CD14-positive monocyte (primary cell): Measurements from ENCODE around the gene LRRC42. TPM values are rescaled to one million over a fixed set of nuclear protein-coding genes. Genes with fewer than 3 reads are reported as not detected.

Source experiments
- DNase-seq, 3 donors: peaks; one replicate each; pipeline ENCODE4 v3.0.0-alpha.2; 2011 to 2022
- H2AFZ ChIP-seq: 2 replicates; pipeline ENCODE4 v1.6.0; 2012; ENCODE audit warnings: mild to moderate bottlenecking, low read depth, low read length, inconsistent platforms; ENCODE audit not compliant: insufficient read depth, poor library complexity, severe bottlenecking
- H3K27ac ChIP-seq, 2 donors: 1 replicate in 1 of 2; 2 replicates in 1 of 2; pipeline ENCODE4 v1.5.1; 2012 to 2013; ENCODE audit warnings: low read length in 2 of 2, control low read depth in 1 of 2, inconsistent platforms in 1 of 2, low read depth in 1 of 2, mild to moderate bottlenecking in 1 of 2
- H3K27me3 ChIP-seq, 2 donors: one replicate each; pipeline versions ENCODE4 v1.6.0 to v1.6.1; 2011 to 2013; ENCODE audit warnings: low read length in 2 of 2; ENCODE audit not compliant: control insufficient read depth in 2 of 2, insufficient read depth in 2 of 2
- H3K36me3 ChIP-seq, 2 donors: replicated peaks in 1 of 2; 1 replicate in 1 of 2; 2 replicates in 1 of 2; pipeline versions ENCODE4 v1.5.1 to v1.6.1; 2012 to 2013; ENCODE audit warnings: low read length in 2 of 2, control low read depth in 1 of 2, inconsistent platforms in 1 of 2, mild to moderate bottlenecking in 1 of 2; ENCODE audit not compliant: insufficient read depth in 2 of 2, control insufficient read depth in 1 of 2
- H3K4me1 ChIP-seq, 2 donors: 1 replicate in 1 of 2; 2 replicates in 1 of 2; pipeline versions ENCODE4 v1.5.1 to v1.6.1; 2012 to 2013; ENCODE audit warnings: low read length in 2 of 2, control low read depth in 1 of 2, inconsistent platforms in 1 of 2, mild to moderate bottlenecking in 1 of 2, moderate library complexity in 1 of 2; ENCODE audit not compliant: insufficient read depth in 2 of 2, control insufficient read depth in 1 of 2
- H3K4me2 ChIP-seq: replicated peaks from 2 replicates; pipeline ENCODE3; 2012; ENCODE audit warnings: low read length, moderate library complexity, mild to moderate bottlenecking; ENCODE audit not compliant: poor library complexity, severe bottlenecking; ENCODE audit errors: extremely low read depth
- H3K4me3 ChIP-seq, 3 experiments: fragments of 200-600 bp in 1 of 3; sonication (generic) in 1 of 3; replicated peaks in 1 of 3; 1 replicate in 2 of 3; 2 replicates in 1 of 3; pipeline ENCODE4 v1.5.1; 2011 to 2013; ENCODE audit warnings: low read length in 3 of 3, mild to moderate bottlenecking in 3 of 3, control low read depth in 2 of 3, low read depth in 2 of 3, inconsistent platforms in 1 of 3, moderate library complexity in 1 of 3
- H3K79me2 ChIP-seq: 2 replicates; pipeline ENCODE4 v1.6.0; 2012; ENCODE audit warnings: mild to moderate bottlenecking, control low read depth, inconsistent platforms, low read length, moderate library complexity; ENCODE audit not compliant: insufficient read depth
- H3K9ac ChIP-seq: 2 replicates; pipeline ENCODE4 v1.6.0; 2017; ENCODE audit warnings: low read length, mild to moderate bottlenecking; ENCODE audit not compliant: insufficient read depth, poor library complexity, severe bottlenecking
- H3K9me3 ChIP-seq, 2 donors: replicated peaks in 1 of 2; 1 replicate in 1 of 2; 2 replicates in 1 of 2; pipeline versions ENCODE4 v1.5.1 to v1.6.1; 2012 to 2013; ENCODE audit warnings: low read length in 2 of 2, control low read depth in 1 of 2; ENCODE audit not compliant: control insufficient read depth in 1 of 2, insufficient read depth in 1 of 2
- H4K20me1 ChIP-seq: 2 replicates; pipeline ENCODE4 v1.6.0; 2012; ENCODE audit warnings: mild to moderate bottlenecking, low read length, control low read depth, moderate library complexity; ENCODE audit not compliant: insufficient read depth
- H3K27ac Mint-ChIP-seq, 7 donors: one replicate each; pipeline ENCODE4 v1.8.0; 2020; ENCODE audit warnings: mild to moderate bottlenecking in 7 of 7, mixed read lengths in 7 of 7, moderate library complexity in 6 of 7, inconsistent platforms in 2 of 7
- H3K27me3 Mint-ChIP-seq, 3 donors: one replicate each; pipeline ENCODE4 v1.8.0; 2021 to 2022; ENCODE audit warnings: low read depth in 3 of 3, mild to moderate bottlenecking in 3 of 3, mixed read lengths in 3 of 3, moderate library complexity in 3 of 3, inconsistent platforms in 1 of 3
- H3K36me3 Mint-ChIP-seq, 2 donors: one replicate each; pipeline ENCODE4 v1.8.0; 2020; ENCODE audit warnings: mixed read lengths in 2 of 2, inconsistent platforms in 1 of 2, mild to moderate bottlenecking in 1 of 2
- H3K4me1 Mint-ChIP-seq: one replicate; pipeline ENCODE4 v1.8.0; 2020; ENCODE audit warnings: mild to moderate bottlenecking, mixed read lengths
- H3K4me3 Mint-ChIP-seq, 2 donors: one replicate each; pipeline ENCODE4 v1.8.0; 2020; ENCODE audit warnings: mild to moderate bottlenecking in 2 of 2, mixed read lengths in 2 of 2, moderate library complexity in 1 of 2
- H3K9me3 Mint-ChIP-seq, 7 donors: one replicate each; pipeline ENCODE4 v1.8.0; 2020 to 2022; ENCODE audit warnings: mixed read lengths in 7 of 7, mild to moderate bottlenecking in 6 of 7, moderate library complexity in 6 of 7, inconsistent platforms in 2 of 7
- CTCF ChIP-seq: fragments of 200-600 bp; IDR thresholded peaks from one replicate; pipeline ENCODE4 v1.8.0; 2022; ENCODE audit warnings: antibody characterized with exemption, mild to moderate bottlenecking
- WGBS: methylation state at CpG from one replicate; pipeline ENCODE4 v1.1.5; 2013; ENCODE audit warnings: missing lambda C conversion rate; ENCODE audit not compliant: insufficient coverage; 5-methylcytosine and 5-hydroxymethylcytosine counted together
- intact Hi-C, 2 donors: fragments of 100-400 bp; cut with micrococcal nuclease; formaldehyde crosslinking; loops; one replicate each; pipeline versions ENCODE4 v1.15.0 to v1.15.1; 2023
- polyA minus RNA-seq: library from RNA; depleted of rRNA, polyadenylated mRNA; stranded (reverse); fragments of >200 nt; gene quantifications from 2 replicates; pipeline ENCODE4 v1.2.3, GENCODE V29; 2012
- polyA plus RNA-seq, 3 donors: library from polyadenylated mRNA; depleted of rRNA in 1 of 3; unstranded in 2 of 3; stranded (reverse) in 1 of 3; fragments of 300-500 nt in 2 of 3; fragments of >200 nt in 1 of 3; fragmentation: Illumina TruSeq in 2 of 3; gene quantifications; 1 replicate in 2 of 3; 2 replicates in 1 of 3; pipeline ENCODE4 v1.2.3, GENCODE V29; 2012 to 2021
- total RNA-seq, 12 experiments: library from RNA in 1 of 12; stranded (reverse) in 1 of 12; fragments of 120-200 nt in 1 of 12; gene quantifications; one replicate each; pipeline ENCODE4 v1.2.4 and lab custom pipeline; 2013 to 2026; ENCODE audit warnings: mixed read lengths in 6 of 12, inconsistent platforms in 1 of 12

Gene LRRC42
- 7.5 TPM for total RNA-seq (2013)
- polyA plus RNA-seq = 1 to 10 TPM; 5.6 to 7.3 (median 7.3) TPM
- 3.7 and 5.3 TPM in 2 replicates for polyA minus RNA-seq
- 4.3 to 21.9 (median 6.1) reads per million in 11 experiments for total RNA-seq (lab: John Stamatoyannopoulos, UW)

- peak within 1 kb of the TSS; percentile 87 to 94 (median 92) for H3K27ac Mint-ChIP-seq
- no peaks in the 10 kb centered on the region for H3K27me3 Mint-ChIP-seq
- no peak for TF ChIP-seq CTCF
- peaks cover 22% of the 10 kb centered on the region for H3K4me1 Mint-ChIP-seq
- intact Hi-C loops = loop anchor here (5.0 to 10.0 kb wide), 6 partner anchors 59 to 818 kb away; partner anchors contain the start of genes TCEANC2 (in 2 of the 2), TMEM59 (in 2 of the 2), NDC1 (in 1 of the 2) and PARS2 (in 1 of the 2)
- peak in 1 of 3 donors; percentile 68 for DNase-seq
- Histone ChIP-seq H2AFZ (peak within 1 kb of the TSS; percentile 100), H3K79me2 (peaks cover 35% of the 10 kb centered on the region), H3K4me1 (peaks cover 18 to 22% of the 10 kb centered on the region in 2 donors), H3K9ac (peak within 1 kb of the TSS; percentile 81), H3K36me3 (peaks cover 0 to 2% of the 10 kb centered on the region in 2 donors), H3K9me3 (no peaks in the 10 kb centered on the region), H3K27me3 (no peaks in the 10 kb centered on the region), H3K4me2 (peak within 1 kb of the TSS; percentile 80), H3K4me3 (peak within 1 kb of the TSS; percentile 64 to 96 (median 82)), H3K27ac (peak within 1 kb of the TSS; percentile 51 to 78), H4K20me1 (no peaks in the 10 kb centered on the region)
- 2% methylated on average over 20 of the region's 58 CpGs for WGBS
- H3K36me3 Mint-ChIP-seq = peaks cover under 1 to 4% of the 10 kb centered on the region in 2 donors
- H3K4me3 Mint-ChIP-seq = peak within 1 kb of the TSS; percentile 94 to 96
- H3K9me3 Mint-ChIP-seq = no peaks in the 10 kb centered on the region
Observed at GRCh38 chr1:53946252-53947171, at the start of gene LRRC42. Gene LRRC42 (plus strand): TSS chr1:53946350. CDS start chr1:53952000, 5,650 bp downstream.

GRCh38 chr1:53896635-53897229, 49.4 kb upstream of the LRRC42 start:
- H3K4me3 ChIP-seq = no peak overlapping the region
- no peaks in the 10 kb centered on the region for H3K27me3 ChIP-seq
- no CpG with 5 or more reads among the region's 2 CpGs for WGBS
- TF ChIP-seq CTCF = no peak
- peaks cover 0 to 2% (median 2%) of the 10 kb centered on the region in 3 donors for H3K27me3 Mint-ChIP-seq
- DNase-seq = no peak
- H3K27ac ChIP-seq = no peak overlapping the region
- no peaks in the 10 kb centered on the region for H3K9me3 Mint-ChIP-seq
- H3K27ac Mint-ChIP-seq = no peak overlapping the region
- no peak overlapping the region for H3K4me3 Mint-ChIP-seq
- no peaks in the 10 kb centered on the region for H3K9me3 ChIP-seq
- H3K4me1 Mint-ChIP-seq = peaks cover 26% of the 10 kb centered on the region
- H3K36me3 Mint-ChIP-seq = no peaks in the 10 kb centered on the region
- H4K20me1 ChIP-seq = no peaks in the 10 kb centered on the region
- no peaks in the 10 kb centered on the region for H3K79me2 ChIP-seq
- peaks cover 15 to 19% of the 10 kb centered on the region in 2 donors for H3K4me1 ChIP-seq
- H2AFZ ChIP-seq = no peak overlapping the region
- no peak overlapping the region for H3K9ac ChIP-seq
- H3K36me3 ChIP-seq = no peaks in the 10 kb centered on the region
- intact Hi-C loops = loop anchor here in 1 of 2 donors (10.0 kb wide), 1 partner anchor 158 kb away; the partner anchor contains the start of genes TCEANC2 and TMEM59
- no peak overlapping the region for H3K4me2 ChIP-seq
